OCI-LY7 (cell line): ENCODE data around the gene SRP68.

Experiments used
- CTCF ChIP-seq: fragments of 200-600 bp; sonication (generic); conservative IDR thresholded peaks from 2 replicates; pipeline ENCODE4 v1.5.1; 2014; ENCODE audit warnings: mild to moderate bottlenecking, antibody characterized with exemption, low read length, moderate library complexity, mixed read lengths
- EZH2phosphoT487 ChIP-seq: fragments of 200-600 bp; sonication (generic); IDR thresholded peaks from 2 replicates; pipeline ENCODE4 v1.6.1; 2018; ENCODE audit warnings: low read depth, borderline replicate concordance, mild to moderate bottlenecking, mixed run types, antibody characterized with exemption, low read length, moderate library complexity, mixed read lengths

GRCh38 chr17:76038050-76038449 is 34.3 kb downstream of the SRP68 start:
- TF ChIP-seq CTCF (no peak), EZH2phosphoT487 (no peak)
